Measurements from ENCODE around the gene MX2.

DNA sequence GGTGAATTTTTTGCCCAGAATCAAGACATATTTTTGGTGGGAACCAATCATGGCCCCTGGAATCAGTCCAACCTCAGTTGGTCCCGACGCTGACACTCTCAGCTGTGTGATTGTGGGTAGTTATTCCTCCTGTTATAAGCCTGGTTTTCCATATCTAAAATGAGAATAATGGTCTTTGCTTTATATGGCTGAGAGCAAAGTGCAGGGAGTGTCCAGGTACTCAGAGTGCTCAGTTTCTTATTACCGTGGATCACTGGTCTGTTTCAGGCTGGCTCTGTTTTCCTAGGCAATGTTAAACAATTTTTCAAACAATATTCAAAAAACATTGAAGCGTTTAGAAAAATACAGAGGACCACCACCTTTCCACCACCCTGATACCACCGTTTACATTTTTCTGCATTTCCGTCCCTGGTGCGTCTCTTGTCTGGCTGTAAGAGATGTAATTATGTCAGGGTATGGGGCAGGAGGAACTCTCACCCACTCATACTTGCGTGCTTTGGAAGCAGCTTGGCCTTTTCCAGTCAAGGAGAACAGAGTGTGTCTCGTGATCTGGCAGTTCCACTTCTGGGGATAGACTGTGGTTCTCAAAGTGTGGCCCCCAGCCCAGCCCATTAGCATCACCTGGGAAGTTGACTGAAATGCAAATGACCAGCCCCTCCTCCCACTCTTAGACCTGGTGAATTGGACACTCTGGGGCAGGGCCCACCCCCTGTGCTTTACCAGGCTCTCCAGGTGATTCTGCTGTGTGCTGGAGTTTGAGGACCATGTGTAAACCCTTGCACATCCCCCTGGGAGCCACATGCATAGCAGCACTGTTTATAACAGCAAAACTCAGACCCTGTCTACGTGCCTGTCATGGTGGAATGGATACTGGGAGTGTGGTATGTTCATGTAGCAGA, 71.0 kb downstream of the MX2 start:
- TF ChIP-seq POLR2AphosphoS5 (IDR thresholded peaks at IDR 0.05; ENCODE audit: low read depth, low read length) (no peak), TCF7L2 (IDR thresholded peaks at IDR 0.05; ENCODE audit: low read depth, low read length) (no peak)
- TF ChIP-seq, protein P1, sequence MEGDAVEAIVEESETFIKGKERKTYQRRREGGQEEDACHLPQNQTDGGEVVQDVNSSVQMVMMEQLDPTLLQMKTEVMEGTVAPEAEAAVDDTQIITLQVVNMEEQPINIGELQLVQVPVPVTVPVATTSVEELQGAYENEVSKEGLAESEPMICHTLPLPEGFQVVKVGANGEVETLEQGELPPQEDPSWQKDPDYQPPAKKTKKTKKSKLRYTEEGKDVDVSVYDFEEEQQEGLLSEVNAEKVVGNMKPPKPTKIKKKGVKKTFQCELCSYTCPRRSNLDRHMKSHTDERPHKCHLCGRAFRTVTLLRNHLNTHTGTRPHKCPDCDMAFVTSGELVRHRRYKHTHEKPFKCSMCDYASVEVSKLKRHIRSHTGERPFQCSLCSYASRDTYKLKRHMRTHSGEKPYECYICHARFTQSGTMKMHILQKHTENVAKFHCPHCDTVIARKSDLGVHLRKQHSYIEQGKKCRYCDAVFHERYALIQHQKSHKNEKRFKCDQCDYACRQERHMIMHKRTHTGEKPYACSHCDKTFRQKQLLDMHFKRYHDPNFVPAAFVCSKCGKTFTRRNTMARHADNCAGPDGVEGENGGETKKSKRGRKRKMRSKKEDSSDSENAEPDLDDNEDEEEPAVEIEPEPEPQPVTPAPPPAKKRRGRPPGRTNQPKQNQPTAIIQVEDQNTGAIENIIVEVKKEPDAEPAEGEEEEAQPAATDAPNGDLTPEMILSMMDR (IDR thresholded peaks at IDR 0.05) = no peak
